CD4-positive, alpha-beta T cell treated with Interleukin-17A for 4 hours (primary cell): ENCODE data around the gene ACAD9.
"Not testable (repeated sequence)": the region's sequence is repeated elsewhere in the genome, so short reads cannot be mapped to it uniquely, and the experiment has no call there.

Experiments
- DNase-seq: peaks from one replicate; pipeline ENCODE4 v3.0.0-alpha.2; 2020; ENCODE audit warnings: mixed read lengths

The ACAD9 gene

DNA sequence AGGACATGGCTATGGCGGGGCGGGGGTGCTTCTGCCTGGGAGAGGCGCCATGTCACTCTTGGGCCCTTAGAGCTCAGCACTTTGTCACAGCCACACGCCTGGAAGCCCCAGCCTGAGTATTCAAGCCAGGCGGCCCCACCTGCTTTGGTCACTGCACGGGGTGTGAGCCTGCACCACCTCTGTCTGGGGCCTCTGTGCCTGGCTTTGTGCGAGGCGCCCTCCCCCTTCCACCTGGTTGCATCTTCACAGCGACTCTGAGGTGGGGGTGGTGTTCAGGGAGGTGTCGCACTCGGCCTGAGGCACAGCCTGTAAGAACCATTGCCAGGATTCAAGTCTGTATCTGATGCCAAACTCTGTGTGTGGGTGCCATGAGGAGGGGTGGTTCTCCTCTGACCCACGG is 24.1 kb downstream of the ACAD9 start:
- no peak for DNase-seq

DNA sequence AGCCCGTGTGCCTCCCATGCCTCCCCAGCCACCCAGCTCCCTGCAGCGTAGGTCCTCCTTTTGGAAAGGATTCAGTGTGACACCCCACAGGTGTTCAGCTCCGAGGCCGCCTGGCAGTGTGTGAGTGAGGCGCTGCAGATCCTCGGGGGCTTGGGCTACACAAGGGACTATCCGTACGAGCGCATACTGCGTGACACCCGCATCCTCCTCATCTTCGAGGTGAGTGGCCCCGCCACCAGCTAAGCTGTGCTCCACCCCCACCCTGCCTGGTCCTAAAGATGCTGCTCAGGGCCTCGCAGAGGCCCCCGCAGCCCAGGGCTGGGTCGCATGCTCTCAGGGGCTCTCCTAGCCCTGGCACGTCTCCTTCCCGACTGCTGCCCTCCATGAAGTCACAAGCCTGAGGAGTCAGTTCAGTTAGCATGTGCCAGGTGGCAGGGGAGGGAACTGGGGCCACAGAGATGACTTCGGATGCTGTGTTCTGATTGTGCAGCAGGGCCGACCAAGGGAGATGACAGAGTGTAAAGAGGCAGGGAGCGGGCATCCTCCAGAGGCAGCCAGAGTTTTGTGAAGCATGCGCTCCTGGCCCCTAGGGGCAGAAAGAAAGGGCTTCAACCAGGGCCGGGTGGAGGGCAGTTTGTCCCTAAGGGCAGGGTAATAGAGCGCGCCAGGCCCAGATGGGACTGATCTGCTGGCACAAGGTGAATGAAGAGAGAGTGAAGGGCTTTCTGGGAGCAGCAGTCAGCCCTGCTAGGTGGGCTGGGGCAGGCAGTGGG is 26.8 kb downstream of the ACAD9 start:
- no peak for DNase-seq

DNA sequence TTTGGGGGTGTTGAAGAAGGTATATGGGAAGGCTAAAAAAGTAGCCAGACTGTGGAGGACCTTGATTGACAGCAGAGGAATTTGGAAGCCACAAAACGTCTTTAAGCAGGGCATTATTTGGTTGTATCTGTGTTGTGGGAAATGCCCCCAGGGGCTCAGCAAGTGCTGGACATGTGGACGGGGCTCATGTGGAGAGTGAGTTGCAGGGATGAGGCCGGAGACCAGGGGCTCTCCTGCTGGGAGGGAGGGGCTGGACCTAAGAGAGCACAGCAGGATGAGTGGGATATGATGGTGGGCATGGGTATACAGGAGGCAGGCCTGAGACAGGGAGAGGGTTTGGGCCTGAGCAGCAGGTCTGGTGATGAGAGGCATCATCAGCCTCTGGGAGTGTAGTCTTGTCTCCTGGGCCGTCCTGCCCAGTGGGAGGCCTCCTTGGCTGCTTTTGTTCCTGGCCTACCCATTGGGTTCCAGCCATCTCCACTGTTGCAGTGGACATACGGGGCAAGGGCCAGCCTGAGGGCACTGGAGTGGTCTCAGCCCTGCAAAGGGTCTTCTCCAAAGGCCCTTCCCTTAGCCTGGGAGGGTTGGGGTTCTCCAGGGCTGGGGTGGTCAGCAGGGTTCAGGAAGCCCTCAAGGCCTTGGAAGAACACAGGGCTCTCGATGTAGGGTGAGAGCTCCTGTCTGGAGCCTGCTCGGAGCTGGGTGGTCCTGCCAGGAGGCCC is 27.5 kb downstream of the ACAD9 start:
- DNase-seq: no peak

- DNase-seq: no peak
These were observed 28.5 kb downstream of the ACAD9 start for GRCh38 chr3:128907706-128908445.

DNA sequence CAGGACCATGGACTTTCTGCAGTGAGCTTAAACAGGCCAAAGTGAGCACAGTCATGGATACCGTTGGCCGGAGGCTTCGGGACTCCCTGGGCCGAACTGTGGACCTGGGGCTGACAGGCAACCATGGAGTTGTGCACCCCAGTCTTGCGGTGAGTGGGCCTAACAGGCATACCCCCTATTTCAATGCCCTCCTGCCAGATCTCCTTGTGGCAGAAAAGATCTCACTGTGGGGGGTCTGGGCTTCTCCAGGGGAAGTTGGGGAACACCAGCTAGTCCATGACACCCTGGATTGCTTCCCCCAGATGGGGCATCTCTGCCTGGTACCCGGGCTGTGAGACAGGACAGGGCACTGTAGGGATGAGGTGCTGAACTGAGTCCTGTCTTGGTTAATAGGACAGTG is 29.5 kb downstream of the ACAD9 start:
- DNase-seq: no peak

GRCh38 chr3:128910006-128910405 is 30.6 kb downstream of the ACAD9 start:
- DNase-seq: no peak

DNA sequence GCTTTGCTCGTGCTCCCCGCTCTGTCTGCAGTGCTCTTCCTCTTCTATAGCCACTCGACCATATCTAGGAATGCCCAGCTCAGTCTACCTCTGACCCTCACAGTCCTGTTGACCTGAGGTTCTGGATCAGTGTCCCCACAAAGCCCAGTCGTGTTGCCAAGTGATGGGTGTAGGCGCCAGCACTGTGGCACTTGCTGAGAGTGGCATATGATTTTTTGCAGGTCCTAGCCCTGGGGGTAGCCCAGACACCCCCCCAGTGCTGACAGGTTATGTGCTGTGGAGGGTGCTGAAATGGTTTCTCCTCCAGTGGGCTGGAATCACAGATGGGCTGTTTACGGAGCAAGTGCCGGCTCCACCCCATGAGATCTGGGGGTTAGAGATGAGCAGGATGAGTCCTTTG is 32.5 kb downstream of the ACAD9 start:
- DNase-seq: no peak

DNA sequence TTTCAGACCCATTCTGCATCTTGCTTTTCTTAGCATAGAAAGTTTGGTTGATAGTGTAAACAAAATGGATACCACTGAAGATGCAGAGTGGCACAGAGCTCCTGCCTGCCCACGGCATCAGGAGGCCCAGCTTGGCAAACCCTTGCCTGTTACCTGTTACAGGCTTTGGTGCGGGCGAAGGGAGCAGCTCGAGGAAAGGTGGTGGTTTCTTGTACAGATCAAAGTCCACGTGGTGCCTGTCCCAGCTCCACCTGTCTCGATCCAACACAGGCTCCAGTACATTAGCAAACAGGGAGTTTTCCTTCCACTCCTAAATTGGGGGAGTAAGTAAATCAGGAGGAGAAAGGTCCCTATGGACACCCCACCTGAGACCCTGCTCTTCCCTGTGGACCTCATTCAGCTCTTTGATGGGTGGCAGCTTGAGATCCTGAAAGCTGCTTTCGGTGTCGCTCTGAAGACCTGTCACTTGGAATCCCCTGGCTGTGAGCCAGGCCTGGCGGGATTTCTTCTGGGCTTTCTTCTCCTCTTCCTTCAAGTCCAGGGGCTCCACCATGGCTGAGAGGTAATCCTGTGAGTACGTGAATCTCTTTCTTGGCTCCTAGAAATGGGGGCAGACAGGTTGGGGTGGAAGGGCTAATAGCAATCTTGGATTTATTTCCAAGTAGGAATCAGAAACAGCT is 35.7 kb downstream of the ACAD9 start:
- DNase-seq: no peak

- no peak for DNase-seq
These were observed 37.9 kb downstream of the ACAD9 start for GRCh38 chr3:128917291-128917690.

- no peak for DNase-seq
These were observed 40.6 kb downstream of the ACAD9 start for GRCh38 chr3:128919988-128920387.

DNA sequence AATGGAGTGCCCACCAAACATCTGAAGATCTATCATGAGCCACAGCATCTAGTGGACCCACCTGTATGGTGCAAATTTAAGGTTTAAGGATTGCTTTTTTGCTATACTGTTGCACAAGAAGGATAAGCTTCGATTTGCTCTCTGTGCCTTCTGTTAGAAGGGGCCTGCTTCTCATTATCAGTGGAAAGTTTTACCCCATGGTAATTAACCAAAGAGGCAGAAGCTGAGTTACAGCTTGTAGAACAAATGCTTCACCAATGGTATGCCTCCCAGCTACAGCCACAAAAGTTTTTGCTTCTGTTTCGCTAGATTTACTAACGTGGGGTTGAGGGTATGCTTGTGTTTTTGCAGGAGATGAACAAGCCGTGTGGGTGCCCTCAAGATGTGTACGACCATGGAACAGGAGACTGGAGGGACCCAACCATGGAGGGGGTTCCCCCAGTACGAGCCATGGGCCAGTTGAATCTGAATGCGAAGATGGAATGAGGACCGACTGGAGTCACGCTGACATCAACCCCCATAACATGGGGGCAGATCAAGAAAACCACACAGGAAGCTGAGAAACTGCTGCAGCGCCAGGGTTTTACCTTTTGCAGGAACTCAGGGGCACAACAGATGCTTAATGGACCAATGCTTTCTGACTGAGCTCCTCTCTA is 43.5 kb downstream of the ACAD9 start:
- DNase-seq: peak; percentile 72

DNA sequence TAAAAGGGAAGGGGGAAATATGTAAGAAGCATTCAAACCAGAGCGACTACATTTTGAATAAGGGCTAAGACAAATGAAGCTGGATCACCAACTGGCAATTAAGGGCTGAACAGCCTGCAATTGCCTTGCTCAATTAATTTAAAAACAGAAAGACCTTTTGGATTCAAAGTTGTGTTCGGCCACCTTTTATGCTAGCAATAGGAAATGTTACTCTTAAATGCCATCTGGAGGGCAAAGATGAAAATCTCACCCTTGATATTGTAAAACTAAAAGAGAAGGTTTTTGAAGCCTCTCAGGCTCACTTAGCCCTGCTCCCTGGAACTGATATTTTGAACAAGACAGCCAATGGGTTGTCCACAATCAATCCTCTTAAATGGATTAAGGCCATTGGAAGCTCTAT is 44.2 kb downstream of the ACAD9 start:
- no peak for DNase-seq

DNA sequence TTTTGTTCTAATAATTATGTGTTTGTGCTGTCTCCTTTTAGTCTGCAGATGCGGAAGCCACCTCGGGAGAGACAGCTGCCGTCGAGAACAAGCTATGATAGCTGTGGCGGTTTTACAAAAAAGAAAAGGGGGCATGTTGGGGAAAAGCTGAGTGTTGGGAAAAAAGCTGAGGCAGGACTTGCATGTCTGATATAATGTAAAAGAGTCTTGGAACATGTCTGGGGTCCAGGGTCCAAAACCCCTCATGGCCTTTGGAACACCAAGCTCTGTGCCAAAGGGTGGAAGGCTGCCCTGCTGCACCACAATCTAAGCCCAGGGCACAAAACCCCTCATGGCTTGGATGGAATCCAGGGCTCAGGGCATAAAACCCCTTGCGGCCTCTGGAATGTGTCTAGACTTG is 44.6 kb downstream of the ACAD9 start:
- not testable (repeated sequence) for DNase-seq

- DNase-seq: no peak
These were observed 49.9 kb downstream of the ACAD9 start for GRCh38 chr3:128929364-128929763.

GRCh38 chr3:128931046-128931445 is 51.6 kb downstream of the ACAD9 start:
- DNase-seq: no peak

DNA sequence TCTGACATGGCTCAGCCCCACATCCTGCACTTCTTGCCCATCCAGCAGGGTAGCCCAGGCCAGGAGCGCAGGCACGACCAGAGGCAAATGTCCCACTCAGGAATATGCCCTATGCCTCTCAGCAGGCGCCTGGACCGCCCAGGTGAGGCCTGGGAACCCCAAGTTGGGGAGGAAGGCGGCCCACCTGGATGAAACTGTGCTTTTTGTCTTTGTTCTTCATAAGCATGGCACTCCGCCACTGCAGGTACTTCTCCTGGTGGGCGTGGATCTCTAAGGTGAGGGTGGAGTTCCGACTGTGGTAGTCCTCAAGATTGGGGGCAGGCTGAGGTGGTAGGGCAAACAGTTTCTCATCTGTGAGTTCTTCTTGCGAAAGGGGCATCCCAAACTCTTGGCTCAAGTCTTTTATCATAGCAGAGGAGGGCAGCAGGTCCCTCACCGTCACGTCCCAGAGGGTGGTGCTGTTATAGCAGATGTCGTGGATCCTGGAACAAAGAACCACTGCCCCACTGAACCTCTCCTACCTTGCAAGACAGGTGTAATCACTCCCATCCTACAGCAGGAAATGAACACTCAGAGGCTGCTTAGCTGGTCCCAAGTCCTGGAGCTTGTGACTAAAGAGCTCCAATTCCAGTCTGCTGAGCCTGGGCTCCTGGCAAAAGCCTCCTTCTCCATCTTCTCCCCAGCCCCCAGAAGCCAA is 53.2 kb downstream of the ACAD9 start:
- no peak for DNase-seq

GRCh38 chr3:128933213-128933921 is 53.9 kb downstream of the ACAD9 start:
- DNase-seq: no peak

DNA sequence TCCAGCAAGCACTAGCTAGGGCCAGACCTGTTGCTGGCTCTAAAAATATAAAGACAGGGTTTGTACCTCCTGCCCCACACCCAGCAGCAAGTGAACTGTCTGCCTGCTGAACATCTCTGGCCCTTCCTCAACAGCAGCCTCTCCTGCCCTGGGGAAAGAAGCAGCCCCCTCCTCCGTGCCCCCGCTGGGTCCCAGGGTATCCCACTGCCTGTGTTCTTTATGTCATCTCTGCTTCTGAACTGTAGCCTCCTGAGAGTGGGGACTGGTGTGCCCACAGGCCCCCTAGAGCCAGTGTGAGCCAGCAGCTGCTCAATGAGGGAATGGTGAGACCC is 54.5 kb downstream of the ACAD9 start:
- DNase-seq: no peak

- DNase-seq: no peak
These were observed 56.5 kb downstream of the ACAD9 start for GRCh38 chr3:128935922-128936321.

DNA sequence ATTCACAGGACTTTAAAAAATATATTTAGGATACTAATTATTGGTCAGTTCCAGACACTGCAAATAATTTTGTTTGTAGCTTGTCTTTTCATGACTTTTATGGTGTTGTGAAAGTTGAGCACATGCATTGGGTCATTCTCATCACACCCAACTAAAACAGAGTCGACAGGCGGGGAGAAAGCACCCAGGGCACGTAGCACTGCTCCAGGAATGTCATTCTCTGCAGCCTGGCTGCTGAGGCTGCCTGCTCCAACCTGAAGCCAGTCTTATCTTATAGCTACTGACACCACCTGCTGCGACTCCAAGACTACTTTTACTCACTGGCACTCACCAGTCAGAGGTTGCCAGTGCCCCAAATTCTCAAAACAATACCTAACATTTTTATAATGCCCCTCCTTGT is 56.9 kb downstream of the ACAD9 start:
- DNase-seq: no peak

DNA sequence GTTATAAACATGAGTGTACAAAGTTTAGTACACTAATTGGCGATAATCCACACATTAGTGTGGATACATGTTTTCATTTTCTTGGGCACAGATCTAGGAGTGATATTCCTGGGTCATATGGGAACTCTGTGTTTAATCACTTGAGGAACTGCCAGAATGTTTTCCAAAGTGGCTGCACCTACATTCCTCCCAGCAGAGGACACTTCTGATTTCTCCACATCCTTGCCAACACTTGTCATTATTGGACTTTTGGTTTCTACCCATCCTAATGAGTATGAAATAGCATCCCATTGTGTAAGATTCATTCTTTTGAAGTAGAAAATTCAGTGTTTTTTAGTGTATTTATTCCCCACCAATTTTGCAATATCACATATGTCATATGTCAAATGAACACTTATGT is 60.8 kb downstream of the ACAD9 start:
- no peak for DNase-seq
